ENCODE measurements around the gene RNF181. TPM values are rescaled to one million over a fixed set of nuclear protein-coding genes. Genes with fewer than 3 reads are reported as not detected.

The RNF181 gene
- total RNA-seq = 10 to 100 TPM; 66.0 to 73.8 TPM
- 100 to 1,000 TPM; 165 to 206 (median 173) TPM for polyA plus RNA-seq
- 19.2 to 48.2 (median 29.4) reads per million in 6 experiments for total RNA-seq

- ATAC-seq = peak; percentile 98 to 99
- Mint-ChIP-seq H3K36me3 (peaks cover 0 to 20% (median 0%) of the 10 kb centered on the region in 3 donors), H3K27ac (peak within 1 kb of the TSS; percentile 96 to 100 (median 98)), H3K4me1 (peaks cover 19 to 51% (median 36%) of the 10 kb centered on the region in 4 donors), H3K9me3 (no peaks in the 10 kb centered on the region), H3K4me3 (peak within 1 kb of the TSS; percentile 96 to 100 (median 98)), H3K27me3 (no peaks in the 10 kb centered on the region)
- peak; percentile 73 to 96 (median 90) for DNase-seq
- POLR2A ChIA-PET = interaction anchor here (0.8 to 5.7 kb wide), 24 partner anchors 9 to 288 kb away, joined by 3 to 88 read pairs (median 6); partner anchors contain the start of genes C2orf68, GGCX, MAT2A and SH2D6
These were observed at the start of gene RNF181 for GRCh38 chr2:85595301-85596025. TSS of gene RNF181 (plus strand) at chr2:85595745. CDS start at chr2:85595764, 19 bp downstream.

- Mint-ChIP-seq H3K9me3 (no peaks in the 10 kb centered on the region), H3K27ac (no peak overlapping the region), H3K36me3 (peaks cover 10 to 76% (median 23%) of the 10 kb centered on the region in 3 donors), H3K4me3 (no peak overlapping the region), H3K4me1 (peaks cover 13 to 29% (median 21%) of the 10 kb centered on the region in 4 donors), H3K27me3 (no peaks in the 10 kb centered on the region)
- DNase-seq = no peak
- POLR2A ChIA-PET = interaction anchor here (0.5 to 1.5 kb wide), 4 partner anchors 9 to 139 kb away, joined by 3 to 4 read pairs (median 3); no protein-coding TSS in a partner anchor
- no peak for ATAC-seq
These were observed 49.7 kb upstream of the RNF181 start for GRCh38 chr2:85545780-85546240.

- Mint-ChIP-seq H3K9me3 (no peaks in the 10 kb centered on the region), H3K36me3 (peaks cover 14 to 76% (median 29%) of the 10 kb centered on the region in 3 donors), H3K4me3 (peak overlapping the region in 2 of 10 donors; percentile 21 to 40), H3K4me1 (peaks cover 10 to 21% (median 18%) of the 10 kb centered on the region in 4 donors), H3K27me3 (no peaks in the 10 kb centered on the region), H3K27ac (peak overlapping the region in 6 of 10 donors; percentile 16 to 81 (median 56))
- ATAC-seq (no peak), DNase-seq (no peak)
- POLR2A ChIA-PET = interaction anchor here (1.5 to 7.2 kb wide), 2 partner anchors 124 to 127 kb away, joined by 3 to 79 read pairs; partner anchors contain the start of gene SH2D6
These were observed 48.3 kb upstream of the RNF181 start for GRCh38 chr2:85547089-85547858.

GRCh38 chr2:85547859-85548607, 47.5 kb upstream of the RNF181 start:
- Mint-ChIP-seq H3K4me1 (peaks cover 5 to 16% (median 12%) of the 10 kb centered on the region in 4 donors), H3K36me3 (peaks cover 8 to 76% (median 22%) of the 10 kb centered on the region in 3 donors), H3K27ac (peak overlapping the region in 5 of 10 donors; percentile 14 to 69 (median 31)), H3K4me3 (no peak overlapping the region), H3K9me3 (no peaks in the 10 kb centered on the region), H3K27me3 (no peaks in the 10 kb centered on the region)
- ATAC-seq = no peak
- no peak for DNase-seq
- POLR2A ChIA-PET = interaction anchor here (0.8 to 14.9 kb wide), 3 partner anchors 8 to 220 kb away, joined by 3 to 144 read pairs (median 79); partner anchors contain the start of genes MAT2A, SH2D6 and TGOLN2

- no peak overlapping the region for H3K4me3 Mint-ChIP-seq
- H3K27ac Mint-ChIP-seq = no peak overlapping the region
- H3K4me1 Mint-ChIP-seq = peaks cover 5 to 14% (median 9%) of the 10 kb centered on the region in 4 donors
- DNase-seq (no peak), ATAC-seq (no peak)
- peaks cover 5 to 75% (median 19%) of the 10 kb centered on the region in 3 donors for H3K36me3 Mint-ChIP-seq
- no peaks in the 10 kb centered on the region for H3K27me3 Mint-ChIP-seq
- POLR2A ChIA-PET = interaction anchor here (0.8 to 14.9 kb wide), 3 partner anchors 9 to 221 kb away, joined by 3 to 144 read pairs (median 79); partner anchors contain the start of genes MAT2A, SH2D6 and TGOLN2
- no peaks in the 10 kb centered on the region for H3K9me3 Mint-ChIP-seq
These were observed 47.0 kb upstream of the RNF181 start for GRCh38 chr2:85548608-85548900.

GRCh38 chr2:85549095-85549494, 46.5 kb upstream of the RNF181 start:
- DNase-seq = no peak
- H3K4me3 Mint-ChIP-seq = no peak overlapping the region
- H3K9me3 Mint-ChIP-seq = no peaks in the 10 kb centered on the region
- POLR2A ChIA-PET = interaction anchor here (7.2 to 14.9 kb wide), 2 partner anchors 10 to 129 kb away, joined by 79 to 144 read pairs; partner anchors contain the start of genes MAT2A and SH2D6
- H3K27ac Mint-ChIP-seq = peak overlapping the region in 1 of 10 donors; percentile 7
- no peak for ATAC-seq
- H3K27me3 Mint-ChIP-seq = no peaks in the 10 kb centered on the region
- H3K4me1 Mint-ChIP-seq = peaks cover 5 to 12% (median 8%) of the 10 kb centered on the region in 4 donors
- peaks cover 5 to 75% (median 17%) of the 10 kb centered on the region in 3 donors for H3K36me3 Mint-ChIP-seq

GRCh38 chr2:85549826-85550225, 45.7 kb upstream of the RNF181 start:
- peaks cover 5 to 74% (median 13%) of the 10 kb centered on the region in 3 donors for H3K36me3 Mint-ChIP-seq
- H3K27ac Mint-ChIP-seq = peak overlapping the region in 1 of 10 donors; percentile 80
- no peak overlapping the region for H3K4me3 Mint-ChIP-seq
- POLR2A ChIA-PET = interaction anchor here (1.1 to 14.9 kb wide), 4 partner anchors 10 to 222 kb away, joined by 3 to 144 read pairs (median 42); partner anchors contain the start of genes MAT2A, SH2D6 and TGOLN2
- no peaks in the 10 kb centered on the region for H3K27me3 Mint-ChIP-seq
- H3K9me3 Mint-ChIP-seq = no peaks in the 10 kb centered on the region
- ATAC-seq (no peak), DNase-seq (no peak)
- H3K4me1 Mint-ChIP-seq = peaks cover 4 to 7% (median 6%) of the 10 kb centered on the region in 4 donors

GRCh38 chr2:85550486-85550885, 45.1 kb upstream of the RNF181 start:
- POLR2A ChIA-PET = interaction anchor here (1.1 to 14.9 kb wide), 6 partner anchors 11 to 223 kb away, joined by 3 to 144 read pairs (median 10); partner anchors contain the start of genes MAT2A, RNF181, SH2D6 and TGOLN2
- H3K4me1 Mint-ChIP-seq = peaks cover 4 to 7% (median 6%) of the 10 kb centered on the region in 4 donors
- H3K36me3 Mint-ChIP-seq = peaks cover 5 to 74% (median 13%) of the 10 kb centered on the region in 3 donors
- no peak overlapping the region for H3K4me3 Mint-ChIP-seq
- no peaks in the 10 kb centered on the region for H3K27me3 Mint-ChIP-seq
- no peaks in the 10 kb centered on the region for H3K9me3 Mint-ChIP-seq
- DNase-seq (no peak), ATAC-seq (no peak)
- peak overlapping the region in 1 of 10 donors; percentile 26 for H3K27ac Mint-ChIP-seq

- Mint-ChIP-seq H3K9me3 (no peaks in the 10 kb centered on the region), H3K4me1 (peaks cover 4 to 7% (median 6%) of the 10 kb centered on the region in 4 donors)
- DNase-seq = peak; percentile 78 to 95 (median 90)
These were observed 43.6 kb upstream of the RNF181 start for GRCh38 chr2:85551698-85552678.

GRCh38 chr2:85553184-85553583, 42.4 kb upstream of the RNF181 start:
- no peak for DNase-seq
- Mint-ChIP-seq H3K27ac (peak overlapping the region in 1 of 10 donors; percentile 80), H3K4me1 (peaks cover 5 to 13% (median 7%) of the 10 kb centered on the region in 4 donors), H3K9me3 (no peaks in the 10 kb centered on the region), H3K27me3 (no peaks in the 10 kb centered on the region), H3K4me3 (no peak overlapping the region), H3K36me3 (peaks cover 5 to 78% (median 13%) of the 10 kb centered on the region in 3 donors)
- POLR2A ChIA-PET = interaction anchor here (0.9 to 14.9 kb wide), 6 partner anchors 8 to 226 kb away, joined by 3 to 144 read pairs (median 8); partner anchors contain the start of genes GGCX, MAT2A, RNF181 and SH2D6
- ATAC-seq = no peak

More at GRCh38 chr2:85551698-85552678, 43.6 kb upstream of the RNF181 start:
- peak overlapping the region in 8 of 10 donors; percentile 29 to 75 (median 50) for H3K27ac Mint-ChIP-seq
- POLR2A ChIA-PET = interaction anchor here (0.5 to 14.9 kb wide), 14 partner anchors 10 to 224 kb away, joined by 3 to 144 read pairs (median 4); partner anchors contain the start of genes GGCX, MAT2A, RNF181 and SH2D6
- no peak overlapping the region for H3K4me3 Mint-ChIP-seq
- ATAC-seq = peak; percentile 97 to 99
- H3K36me3 Mint-ChIP-seq = peaks cover 5 to 77% (median 13%) of the 10 kb centered on the region in 3 donors
- no peaks in the 10 kb centered on the region for H3K27me3 Mint-ChIP-seq
